Ascending aorta (tissue), 2 donors: Measurements from ENCODE around the gene C8G. TPM values are rescaled to one million over a fixed set of nuclear protein-coding genes. Genes with fewer than 3 reads are reported as not detected.
A peak's percentile ranks its signal among the peaks of the same experiment; 100 is the strongest.

Experiments used
- DNase-seq, 2 donors: peaks; one replicate each; pipeline ENCODE4 v3.0.0-alpha.2; 2019; ENCODE audit warnings: low spot score in 2 of 2
- H3K27ac ChIP-seq, 2 donors: fragments of 200-600 bp; sonication (generic); one replicate each; pipeline ENCODE4 v1.5.1; 2016 to 2017; ENCODE audit warnings: mild to moderate bottlenecking in 1 of 2
- H3K27me3 ChIP-seq: fragments of 200-600 bp; sonication (generic); one replicate; pipeline ENCODE4 v1.5.1; 2017
- H3K36me3 ChIP-seq, 2 donors: fragments of 200-600 bp; sonication (generic); one replicate each; pipeline ENCODE4 v1.5.1; 2016
- H3K4me1 ChIP-seq, 2 donors: fragments of 200-600 bp; sonication (generic); one replicate each; pipeline ENCODE4 v1.5.1; 2016 to 2017; ENCODE audit warnings: mild to moderate bottlenecking in 1 of 2
- H3K4me3 ChIP-seq, 2 donors: fragments of 200-600 bp; sonication (generic); one replicate each; pipeline ENCODE4 v1.5.1; 2016 to 2017; ENCODE audit warnings: mild to moderate bottlenecking in 1 of 2
- H3K9me3 ChIP-seq, 2 donors: fragments of 200-600 bp; sonication (generic); one replicate each; pipeline ENCODE4 v1.5.1; 2016
- CTCF ChIP-seq, 3 experiments: fragments of 200-600 bp in 2 of 3; fragments of 450-650 bp in 1 of 3; sonication (generic) in 2 of 3; IDR thresholded peaks; one replicate each; pipeline ENCODE4 v1.5.1; 2016 to 2019; ENCODE audit warnings: antibody characterized with exemption in 3 of 3, mild to moderate bottlenecking in 1 of 3, moderate library complexity in 1 of 3
- intact Hi-C: fragments of 100-400 bp; cut with DNase I; formaldehyde crosslinking; loops from one replicate; pipeline ENCODE4 v1.15.1; 2023
- total RNA-seq: library from RNA; depleted of rRNA; stranded (reverse); fragments of >200 nt; gene quantifications from one replicate; pipeline ENCODE4 v1.1.0, GENCODE V29; 2016

C8G gene
- total RNA-seq, 1 donor from 2014 or later, result 8.6 TPM

- no peaks in the 10 kb centered on the region for H3K36me3 ChIP-seq
- intact Hi-C loops, result no loop called here
- no peak for TF ChIP-seq CTCF (IDR thresholded peaks at IDR 0.05)
- H3K27me3 ChIP-seq, result no peaks in the 10 kb centered on the region
- DNase-seq, result no peak
- no peak overlapping the region for H3K27ac ChIP-seq
- H3K4me3 ChIP-seq, result no peak overlapping the region
- no peaks in the 10 kb centered on the region for H3K9me3 ChIP-seq
- H3K4me1 ChIP-seq, result peaks cover 5 to 14% of the 10 kb centered on the region in 2 donors
These were observed 12.9 kb downstream of the C8G start for GRCh38 chr9:136957901-136958300.

GRCh38 chr9:136958473-136958872, 13.4 kb downstream of the C8G start:
- Histone ChIP-seq H3K4me1 (peaks cover 5 to 14% of the 10 kb centered on the region in 2 donors), H3K36me3 (no peaks in the 10 kb centered on the region), H3K27ac (no peak overlapping the region), H3K9me3 (no peaks in the 10 kb centered on the region), H3K27me3 (no peaks in the 10 kb centered on the region), H3K4me3 (no peak overlapping the region)
- no peak for DNase-seq
- intact Hi-C loops, result no loop called here
- TF ChIP-seq CTCF (IDR thresholded peaks at IDR 0.05), result no peak

GRCh38 chr9:136958898-136959850, 14.1 kb downstream of the C8G start:
- H3K9me3 ChIP-seq, result no peaks in the 10 kb centered on the region
- no peaks in the 10 kb centered on the region for H3K27me3 ChIP-seq
- H3K27ac ChIP-seq, result no peak overlapping the region
- intact Hi-C loops, result no loop called here
- no peak overlapping the region for H3K4me3 ChIP-seq
- H3K36me3 ChIP-seq, result no peaks in the 10 kb centered on the region
- no peak for TF ChIP-seq CTCF (IDR thresholded peaks at IDR 0.05)
- H3K4me1 ChIP-seq, result peaks cover 5 to 14% of the 10 kb centered on the region in 2 donors
- no peak for DNase-seq

- Histone ChIP-seq H3K27ac (peak overlapping the region in 1 of 2 donors; percentile 54), H3K9me3 (no peaks in the 10 kb centered on the region), H3K36me3 (no peaks in the 10 kb centered on the region), H3K27me3 (no peaks in the 10 kb centered on the region), H3K4me1 (peaks cover 5 to 14% of the 10 kb centered on the region in 2 donors), H3K4me3 (no peak overlapping the region)
- no peak for DNase-seq
- TF ChIP-seq CTCF (IDR thresholded peaks at IDR 0.05), result no peak
- intact Hi-C loops, result no loop called here
These were observed 15.3 kb downstream of the C8G start for GRCh38 chr9:136960212-136960937.

GRCh38 chr9:136960938-136961275, 15.9 kb downstream of the C8G start:
- intact Hi-C loops, result no loop called here
- H3K27ac ChIP-seq, result peak overlapping the region; percentile 54 to 55
- H3K4me3 ChIP-seq, result no peak overlapping the region
- no peak for DNase-seq
- no peak for TF ChIP-seq CTCF (IDR thresholded peaks at IDR 0.05)
- H3K4me1 ChIP-seq, result peaks cover 5 to 14% of the 10 kb centered on the region in 2 donors
- no peaks in the 10 kb centered on the region for H3K36me3 ChIP-seq
- H3K9me3 ChIP-seq, result no peaks in the 10 kb centered on the region
- no peaks in the 10 kb centered on the region for H3K27me3 ChIP-seq
